Retinal pigment epithelial cell (primary cell): Measurements from ENCODE around the gene REM2.
A peak's percentile ranks its signal among the peaks of the same experiment; 100 is the strongest.

Experiments used
- DNase-seq: peaks from one replicate; pipeline ENCODE4 v3.0.0-alpha.2; 2010; ENCODE audit warnings: low read depth
- H3K4me3 ChIP-seq: 2 replicates; pipeline ENCODE4 v1.5.1; 2011; ENCODE audit warnings: mild to moderate bottlenecking, low read length, control low read depth, moderate library complexity
- CTCF ChIP-seq: conservative IDR thresholded peaks from 2 replicates; pipeline ENCODE4 v1.5.1; 2011; ENCODE audit warnings: low read depth, low read length, control low read depth, inconsistent platforms

REM2 gene

DNA sequence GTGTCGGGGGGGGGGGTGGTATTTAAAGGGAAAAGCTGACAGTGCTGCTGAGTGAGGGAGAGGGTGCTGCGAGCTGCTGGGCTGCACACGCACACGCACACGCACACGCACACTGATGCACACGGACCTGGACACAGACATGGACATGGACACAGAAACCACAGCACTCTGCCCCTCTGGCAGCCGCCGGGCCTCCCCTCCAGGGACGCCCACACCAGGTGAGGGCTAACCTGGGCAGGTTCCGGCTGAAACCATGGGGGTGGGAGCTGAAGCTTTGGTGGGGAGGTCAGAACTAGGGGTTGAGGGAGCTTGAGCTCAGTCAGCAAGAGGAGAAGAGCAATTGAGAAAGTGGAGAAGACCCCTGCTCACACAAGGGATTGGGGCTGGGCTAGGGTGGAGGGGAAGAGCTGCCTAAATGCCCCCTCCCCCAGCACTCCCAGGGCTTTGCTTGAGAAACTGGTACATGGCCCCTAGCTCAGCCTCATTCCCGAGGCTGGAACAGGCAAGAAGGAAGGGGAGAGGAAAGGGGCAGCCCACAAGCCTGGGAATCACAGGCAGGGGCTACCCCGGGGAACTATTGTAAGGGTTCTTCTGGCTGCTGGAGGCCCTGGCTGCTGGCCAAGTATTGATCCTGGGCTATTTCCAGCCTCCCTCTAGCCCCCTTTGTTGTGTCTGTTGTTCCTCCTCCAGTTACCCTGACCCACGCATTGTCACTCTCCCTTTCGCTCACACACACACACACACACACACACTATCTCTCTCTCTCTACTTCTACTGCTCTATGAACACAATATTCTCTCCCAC is at the start of gene REM2:
REM2 (plus strand) TSS at position 50 of the 804 bp plus-strand sequence; CDS start at position 116, 66 bp downstream.
- DNase-seq: no peak

DNA sequence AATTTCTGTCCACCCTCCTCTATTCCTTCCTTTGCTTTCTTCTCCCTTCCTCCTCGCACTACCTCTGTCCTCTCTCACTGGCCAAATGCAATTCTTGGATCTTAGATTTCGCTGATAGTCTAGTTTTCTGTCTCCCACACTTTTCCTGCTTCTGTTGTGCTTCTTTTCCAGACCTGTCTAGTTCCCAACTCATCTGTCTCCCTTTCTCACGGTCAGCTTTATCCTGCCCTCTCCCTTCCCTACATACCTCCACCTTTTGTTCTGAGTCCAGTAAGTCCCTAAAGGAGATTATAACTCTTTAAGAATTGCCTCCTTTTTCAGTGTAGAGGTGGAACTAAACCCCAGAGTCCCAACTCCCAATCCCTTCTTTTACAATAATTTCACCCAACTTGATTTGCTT is 47.5 kb upstream of the REM2 start:
- H3K4me3 ChIP-seq: no peak overlapping the region
- TF ChIP-seq CTCF: no peak
- DNase-seq: no peak

More for the DNA sequence above, at the start of gene REM2:
- peak within 1 kb of the TSS; percentile 17 for H3K4me3 ChIP-seq
- no peak for TF ChIP-seq CTCF

- H3K4me3 ChIP-seq: peak within 1 kb of the TSS; percentile 96
- no peak for DNase-seq
- peak; percentile 68 for TF ChIP-seq CTCF
Measured at GRCh38 chr14:22836301-22837113, 46.5 kb upstream of the REM2 start, which contains the start of gene MMP14. MMP14 (plus strand) TSS chr14:22836585; CDS start chr14:22836818, 233 bp downstream.

DNA sequence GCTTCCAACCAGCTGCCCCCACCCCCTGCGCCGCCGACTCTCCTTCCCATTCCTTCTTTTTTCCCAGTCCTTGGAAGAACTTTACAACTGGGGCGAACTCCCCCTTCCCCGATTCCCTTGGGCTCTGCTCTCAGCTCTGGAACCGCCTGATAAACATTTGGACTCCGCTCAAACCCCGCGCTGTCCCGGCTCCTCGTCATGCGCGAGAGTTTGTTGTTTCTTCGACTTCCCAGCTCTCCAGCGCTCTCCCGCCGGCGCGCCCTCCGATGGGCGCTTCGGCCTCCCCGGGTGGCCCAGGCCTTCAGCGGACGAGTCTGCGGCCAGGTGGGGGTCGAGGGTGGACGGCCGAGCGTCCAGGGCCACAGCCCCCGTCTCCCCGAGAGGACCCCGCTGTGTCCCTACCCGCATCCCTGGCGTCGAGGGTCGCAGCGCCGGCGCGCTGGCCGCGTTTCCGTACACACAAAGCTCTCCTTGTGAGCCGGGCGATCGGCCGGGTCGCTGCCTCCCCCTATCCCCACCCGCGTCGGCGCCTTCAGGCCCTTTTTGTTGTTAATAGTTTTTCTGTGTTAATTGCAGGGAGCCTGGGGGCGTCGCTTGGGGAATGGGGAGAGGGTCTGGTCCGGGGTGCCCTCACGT is 45.8 kb upstream of the REM2 start:
- peak overlapping the region; percentile 96 for H3K4me3 ChIP-seq
- TF ChIP-seq CTCF: no peak
- DNase-seq: no peak

GRCh38 chr14:22837750-22838538 is 45.1 kb upstream of the REM2 start:
- H3K4me3 ChIP-seq: peak overlapping the region; percentile 96
- no peak for TF ChIP-seq CTCF

GRCh38 chr14:22838631-22839041 is 44.4 kb upstream of the REM2 start:
- H3K4me3 ChIP-seq: peak overlapping the region; percentile 96
- TF ChIP-seq CTCF: no peak
- no peak for DNase-seq

More at GRCh38 chr14:22837750-22838538, 45.1 kb upstream of the REM2 start:
- no peak for DNase-seq
